Lower leg skin (tissue), 4 donors: Measurements from ENCODE around the gene LIG4. TPM values are rescaled to one million over a fixed set of nuclear protein-coding genes. Genes with fewer than 3 reads are reported as not detected.

ENCODE experiments used
- DNase-seq, 2 donors: peaks; one replicate each; pipeline ENCODE4 v3.0.0-alpha.2; 2019; ENCODE audit warnings: low spot score in 2 of 2
- H3K4me3 ChIP-seq: fragments of 200-600 bp; sonication (generic); 2 replicates; pipeline ENCODE4 v1.5.1; 2017; ENCODE audit warnings: mild to moderate bottlenecking, low read depth; ENCODE audit not compliant: poor library complexity, severe bottlenecking
- POLR2A ChIP-seq, 2 donors: fragments of 450-650 bp; IDR thresholded peaks; one replicate each; pipeline ENCODE4 v1.6.1; 2016 to 2017; ENCODE audit warnings: antibody characterized with exemption in 2 of 2, mild to moderate bottlenecking in 1 of 2, moderate library complexity in 1 of 2
- WGBS, 2 donors: methylation state at CpG; one replicate each; pipeline ENCODE4 v1.1.5; 2018; 5-methylcytosine and 5-hydroxymethylcytosine counted together
- intact Hi-C: fragments of 100-400 bp; cut with DNase I; formaldehyde crosslinking; loops from one replicate; pipeline ENCODE4 v1.15.0; 2023; ENCODE audit warnings: low total_unique reads
- total RNA-seq, 4 donors: library from RNA; depleted of rRNA; stranded (reverse); fragments of >200 nt; gene quantifications; one replicate each; pipeline ENCODE4 v1.1.0, GENCODE V29; 2016
- TF ChIP-seq, protein P1 (sequence below), 3 donors: fragments of 450-650 bp; IDR thresholded peaks; one replicate each; pipeline ENCODE4 v1.5.1; 2016; ENCODE audit warnings: antibody characterized with exemption in 3 of 3, mild to moderate bottlenecking in 3 of 3, moderate library complexity in 2 of 3

Gene LIG4
- total RNA-seq, 4 donors from 2014 or later = 3.9 to 6.7 (median 5.7) TPM

DNA sequence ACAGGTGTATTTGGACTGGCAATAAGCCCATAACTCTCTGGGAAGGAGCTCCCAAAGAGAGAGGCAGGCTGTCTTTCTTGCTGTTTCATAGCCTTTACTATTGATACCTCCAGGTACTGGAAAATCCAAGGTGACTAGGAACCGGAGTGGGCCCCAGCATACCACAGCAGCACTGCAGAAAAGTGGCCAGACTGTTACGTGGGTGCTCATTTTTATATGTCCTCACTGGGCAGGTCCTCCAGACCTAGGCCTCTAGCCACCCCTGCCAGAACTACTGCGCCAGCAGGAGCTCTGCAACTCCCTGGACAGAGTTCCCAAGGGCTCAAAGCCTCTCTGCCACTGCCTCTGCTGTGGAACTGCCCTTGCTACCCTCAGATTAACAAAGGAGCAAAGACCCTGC, 46.4 kb downstream of the LIG4 start:
- H3K4me3 ChIP-seq = no peak overlapping the region
- TF ChIP-seq POLR2A (IDR thresholded peaks at IDR 0.05) = no peak
- TF ChIP-seq, protein P1, sequence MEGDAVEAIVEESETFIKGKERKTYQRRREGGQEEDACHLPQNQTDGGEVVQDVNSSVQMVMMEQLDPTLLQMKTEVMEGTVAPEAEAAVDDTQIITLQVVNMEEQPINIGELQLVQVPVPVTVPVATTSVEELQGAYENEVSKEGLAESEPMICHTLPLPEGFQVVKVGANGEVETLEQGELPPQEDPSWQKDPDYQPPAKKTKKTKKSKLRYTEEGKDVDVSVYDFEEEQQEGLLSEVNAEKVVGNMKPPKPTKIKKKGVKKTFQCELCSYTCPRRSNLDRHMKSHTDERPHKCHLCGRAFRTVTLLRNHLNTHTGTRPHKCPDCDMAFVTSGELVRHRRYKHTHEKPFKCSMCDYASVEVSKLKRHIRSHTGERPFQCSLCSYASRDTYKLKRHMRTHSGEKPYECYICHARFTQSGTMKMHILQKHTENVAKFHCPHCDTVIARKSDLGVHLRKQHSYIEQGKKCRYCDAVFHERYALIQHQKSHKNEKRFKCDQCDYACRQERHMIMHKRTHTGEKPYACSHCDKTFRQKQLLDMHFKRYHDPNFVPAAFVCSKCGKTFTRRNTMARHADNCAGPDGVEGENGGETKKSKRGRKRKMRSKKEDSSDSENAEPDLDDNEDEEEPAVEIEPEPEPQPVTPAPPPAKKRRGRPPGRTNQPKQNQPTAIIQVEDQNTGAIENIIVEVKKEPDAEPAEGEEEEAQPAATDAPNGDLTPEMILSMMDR (IDR thresholded peaks at IDR 0.05) = no peak
- intact Hi-C loops = no loop called here
- no peak for DNase-seq
- WGBS, 2 donors = 77 to 89% methylated on average over 3 of the region's 3 CpGs

DNA sequence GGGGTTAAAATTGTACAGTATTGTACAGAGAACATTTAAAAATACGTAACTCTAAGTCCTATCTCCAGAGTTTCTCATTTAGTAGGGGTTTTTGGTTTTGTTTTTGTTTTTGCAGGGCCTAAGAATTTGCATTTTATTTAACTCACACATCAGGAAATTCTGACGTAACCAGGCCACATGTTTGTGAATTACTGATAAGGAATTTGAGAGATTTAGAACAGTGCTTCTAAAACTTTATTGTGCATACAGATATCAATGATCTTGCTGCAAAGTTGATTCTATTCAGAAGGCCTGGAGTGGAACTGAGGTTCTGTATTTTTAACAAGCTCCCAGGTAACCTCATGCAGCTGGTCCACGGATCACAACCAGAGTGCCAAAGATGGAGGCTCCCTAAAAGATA, 49.3 kb downstream of the LIG4 start:
- H3K4me3 ChIP-seq = no peak overlapping the region
- 68 to 72% methylated on average over 3 of the region's 3 CpGs for WGBS, 2 donors
- DNase-seq = no peak
- intact Hi-C loops = no loop called here
- TF ChIP-seq POLR2A (IDR thresholded peaks at IDR 0.05) = no peak
- TF ChIP-seq, protein P1 (IDR thresholded peaks at IDR 0.05) = no peak

DNA sequence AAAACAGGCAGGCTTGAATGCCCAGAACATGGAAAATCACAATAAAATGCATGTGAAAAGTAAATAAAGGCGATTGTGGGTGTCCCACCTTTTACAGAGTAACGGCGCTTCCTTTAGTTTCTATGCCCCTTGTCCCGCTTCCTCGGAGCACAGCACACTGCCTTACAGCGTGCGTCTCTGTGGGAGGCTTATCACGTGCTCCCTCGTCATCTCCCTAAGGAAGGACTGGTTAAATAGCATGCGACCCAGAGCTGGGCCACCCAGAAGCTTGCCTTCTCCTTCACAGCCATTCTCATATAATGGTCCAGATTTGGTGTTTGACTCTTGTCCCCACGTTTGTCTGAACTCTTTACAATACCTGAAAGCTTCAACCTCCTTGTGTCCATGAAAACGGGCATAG, 56.6 kb downstream of the LIG4 start:
- WGBS, 2 donors = 84 to 87% methylated on average over 12 of the region's 12 CpGs
- no peak overlapping the region for H3K4me3 ChIP-seq
- intact Hi-C loops = no loop called here
- no peak for DNase-seq
- TF ChIP-seq, protein P1 (IDR thresholded peaks at IDR 0.05) = no peak
- no peak for TF ChIP-seq POLR2A (IDR thresholded peaks at IDR 0.05)

Other genes starting within 250 kb of the LIG4 start
- gene ABHD13, start 2.9 kb upstream of the LIG4 start, total RNA-seq = 1 to 10 TPM; 6.2 to 8.9 (median 8.0) TPM
- gene TNFSF13B, start 54.2 kb upstream of the LIG4 start, total RNA-seq = 1 to 10 TPM in 1 of 4 donors, under 1 TPM in 3; 0.38 to 2.5 (median 0.69) TPM